Ureter (tissue), 1 donor: Measurements from ENCODE around the gene RANBP3L. TPM values are rescaled to one million over a fixed set of nuclear protein-coding genes. Genes with fewer than 3 reads are reported as not detected.
"Not testable (repeated sequence)": the region's sequence is repeated elsewhere in the genome, so short reads cannot be mapped to it uniquely, and the experiment has no call there.

Source experiments
- DNase-seq: peaks from one replicate; pipeline ENCODE4 v3.0.0-alpha.2; 2020; ENCODE audit warnings: low spot score
- total RNA-seq: library from RNA; stranded (reverse); gene quantifications from one replicate; pipeline ENCODE4 v1.2.4, GENCODE V29; 2023
- donor health status: DM: yes; HTN: yes; CAD: no.

The RANBP3L gene
- total RNA-seq, 1 donor from 2014 or later, result 8.1 TPM

GRCh38 chr5:36206913-36207312 is 94.8 kb downstream of the RANBP3L start:
- no peak for DNase-seq

- DNase-seq, result no peak
Measured at GRCh38 chr5:36205329-36205728, 96.4 kb downstream of the RANBP3L start.

GRCh38 chr5:36202521-36202961 is 99.2 kb downstream of the RANBP3L start:
- no peak for DNase-seq

- no peak for DNase-seq
Measured at GRCh38 chr5:36200513-36200912, 101.2 kb downstream of the RANBP3L start.

- no peak for DNase-seq
Measured at GRCh38 chr5:36199620-36200019, 102.1 kb downstream of the RANBP3L start.

- not testable (repeated sequence) for DNase-seq
Measured at GRCh38 chr5:36198783-36199182, 102.9 kb downstream of the RANBP3L start.

Other genes starting within 250 kb of the RANBP3L start
- 0.44 TPM for gene UGT3A2, start 235.0 kb downstream of the RANBP3L start, total RNA-seq
- 23.7 TPM for gene LMBRD2, start 150.0 kb downstream of the RANBP3L start, total RNA-seq
- gene SKP2, start 149.8 kb downstream of the RANBP3L start, total RNA-seq, result 28.7 TPM
- gene NADK2, start 60.0 kb downstream of the RANBP3L start, total RNA-seq, result 36.8 TPM